ENCODE results near the gene SLC6A18.

GRCh38 chr5:1208743-1209488 is 16.3 kb upstream of the SLC6A18 start:
- TF ChIP-seq CTCF (tag by site-specific recombination; IDR thresholded peaks at IDR 0.05) (no peak), ZNF830 (tag by site-specific recombination; IDR thresholded peaks at IDR 0.05; ENCODE audit: low read depth) (no peak), ZBTB11 (tag by site-specific recombination; conservative IDR thresholded peaks at IDR 0.05; ENCODE audit: low read depth) (no peak), YY2 (tag by site-specific recombination; IDR thresholded peaks at IDR 0.05) (no peak), KLF16 (tag by site-specific recombination; IDR thresholded peaks at IDR 0.05) (no peak), ZNF274 (IDR thresholded peaks at IDR 0.05; ENCODE audit: low read length) (no peak), ZNF274 (tag by site-specific recombination; IDR thresholded peaks at IDR 0.05; ENCODE audit: borderline replicate concordance) (no peak)
